DOHH2 (cell line): ENCODE data around the gene MT1H.
"Not testable (repeated sequence)": the region's sequence is repeated elsewhere in the genome, so short reads cannot be mapped to it uniquely, and the experiment has no call there.

Experiments used
- H3F3A ChIP-seq: fragments of 200-600 bp; sonication (generic), shearing (Covaris generic); 2 replicates; pipeline ENCODE4 v1.6.0; 2016; ENCODE audit warnings: antibody characterized with exemption, mild to moderate bottlenecking; ENCODE audit not compliant: control insufficient read depth, insufficient read depth
- H3K27ac ChIP-seq: fragments of 200-600 bp; sonication (generic); 2 replicates; pipeline ENCODE4 v1.5.1; 2014; ENCODE audit warnings: low read depth, mild to moderate bottlenecking, low read length, moderate library complexity
- H3K27me3 ChIP-seq: fragments of 200-600 bp; sonication (generic); 2 replicates; pipeline ENCODE4 v1.6.1; 2014; ENCODE audit warnings: mild to moderate bottlenecking, low read length, mixed read lengths; ENCODE audit not compliant: control insufficient read depth
- H3K36me3 ChIP-seq: fragments of 200-600 bp; sonication (generic); 2 replicates; pipeline ENCODE4 v1.6.1; 2014; ENCODE audit warnings: mild to moderate bottlenecking, low read length, moderate library complexity, mixed read lengths; ENCODE audit not compliant: control insufficient read depth
- H3K4me1 ChIP-seq: fragments of 200-600 bp; sonication (generic); 2 replicates; pipeline ENCODE4 v1.6.1; 2014; ENCODE audit warnings: mild to moderate bottlenecking, low read length, mixed read lengths; ENCODE audit not compliant: control insufficient read depth
- H3K4me2 ChIP-seq: fragments of 200-600 bp; sonication (generic); 2 replicates; pipeline ENCODE4 v1.6.0; 2014; ENCODE audit warnings: mild to moderate bottlenecking, low read length, moderate library complexity
- H3K4me3 ChIP-seq: fragments of 200-600 bp; sonication (generic); 2 replicates; pipeline ENCODE4 v1.5.1; 2014; ENCODE audit warnings: mild to moderate bottlenecking, low read length, mixed read lengths
- H3K79me2 ChIP-seq: fragments of 200-600 bp; sonication (generic); 2 replicates; pipeline ENCODE4 v1.6.1; 2014; ENCODE audit warnings: mild to moderate bottlenecking, low read length, mixed read lengths; ENCODE audit not compliant: control insufficient read depth
- H3K9me2 ChIP-seq: fragments of 200-600 bp; sonication (generic); replicated peaks from 2 replicates; pipeline ENCODE4 v1.6.1; 2014; ENCODE audit warnings: mild to moderate bottlenecking, low read length, mixed read lengths; ENCODE audit not compliant: control insufficient read depth
- H3K9me3 ChIP-seq: fragments of 200-600 bp; sonication (generic); 2 replicates; pipeline ENCODE4 v1.6.1; 2014; ENCODE audit warnings: antibody characterized with exemption, low read length, mixed read lengths; ENCODE audit not compliant: control insufficient read depth, insufficient read depth
- H4K20me1 ChIP-seq: fragments of 200-600 bp; sonication (generic); 2 replicates; pipeline ENCODE4 v1.6.0; 2014; ENCODE audit warnings: low read depth, mild to moderate bottlenecking, antibody characterized with exemption, low read length, moderate library complexity; ENCODE audit not compliant: control insufficient read depth, insufficient read depth
- EZH2phosphoT487 ChIP-seq: fragments of 200-600 bp; sonication (generic); IDR thresholded peaks from 2 replicates; pipeline ENCODE4 v1.6.1; 2017; ENCODE audit warnings: borderline replicate concordance, mild to moderate bottlenecking, antibody characterized with exemption, low read length, moderate library complexity, mixed read lengths
- TF ChIP-seq, protein P1 (sequence below): fragments of 200-600 bp; sonication (generic); IDR thresholded peaks from one replicate; pipeline ENCODE4 v1.5.1; 2014; ENCODE audit warnings: antibody characterized with exemption, mild to moderate bottlenecking, low read depth, low read length; ENCODE audit not compliant: poor library complexity, severe bottlenecking

The MT1H gene

DNA sequence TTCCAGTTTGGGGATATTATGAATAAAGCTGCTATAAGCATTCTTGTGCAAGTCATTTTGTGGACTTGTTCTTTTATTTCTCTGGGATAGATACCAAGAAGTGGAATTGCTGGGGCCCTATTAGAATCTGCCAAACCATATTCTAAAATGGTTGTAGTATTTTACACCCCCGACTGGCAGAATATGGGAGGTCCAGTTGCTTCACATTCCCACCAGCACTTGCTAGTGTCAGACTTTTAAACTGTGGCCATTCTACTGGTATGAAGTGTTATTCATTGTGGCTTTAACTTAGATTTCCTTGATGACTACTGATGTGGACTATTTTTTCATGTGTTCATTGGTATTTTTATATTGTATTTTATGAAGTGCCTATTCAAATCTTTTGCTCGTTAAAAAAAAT is 42.2 kb downstream of the MT1H start:
- peaks cover 6% of the 10 kb centered on the region; the same call in 1 of the 2 replicates for H3K4me1 ChIP-seq
- H3K9me3 ChIP-seq, result no peaks in the 10 kb centered on the region
- no peaks in the 10 kb centered on the region for H4K20me1 ChIP-seq
- no peak overlapping the region for H3K27ac ChIP-seq
- no peaks in the 10 kb centered on the region for H3F3A ChIP-seq
- no peak overlapping the region for H3K4me2 ChIP-seq
- H3K27me3 ChIP-seq, result peaks cover 11% of the 10 kb centered on the region; the same call in 1 of the 2 replicates
- H3K4me3 ChIP-seq, result no peak overlapping the region
- H3K9me2 ChIP-seq, result no peaks in the 10 kb centered on the region
- TF ChIP-seq, protein P1, sequence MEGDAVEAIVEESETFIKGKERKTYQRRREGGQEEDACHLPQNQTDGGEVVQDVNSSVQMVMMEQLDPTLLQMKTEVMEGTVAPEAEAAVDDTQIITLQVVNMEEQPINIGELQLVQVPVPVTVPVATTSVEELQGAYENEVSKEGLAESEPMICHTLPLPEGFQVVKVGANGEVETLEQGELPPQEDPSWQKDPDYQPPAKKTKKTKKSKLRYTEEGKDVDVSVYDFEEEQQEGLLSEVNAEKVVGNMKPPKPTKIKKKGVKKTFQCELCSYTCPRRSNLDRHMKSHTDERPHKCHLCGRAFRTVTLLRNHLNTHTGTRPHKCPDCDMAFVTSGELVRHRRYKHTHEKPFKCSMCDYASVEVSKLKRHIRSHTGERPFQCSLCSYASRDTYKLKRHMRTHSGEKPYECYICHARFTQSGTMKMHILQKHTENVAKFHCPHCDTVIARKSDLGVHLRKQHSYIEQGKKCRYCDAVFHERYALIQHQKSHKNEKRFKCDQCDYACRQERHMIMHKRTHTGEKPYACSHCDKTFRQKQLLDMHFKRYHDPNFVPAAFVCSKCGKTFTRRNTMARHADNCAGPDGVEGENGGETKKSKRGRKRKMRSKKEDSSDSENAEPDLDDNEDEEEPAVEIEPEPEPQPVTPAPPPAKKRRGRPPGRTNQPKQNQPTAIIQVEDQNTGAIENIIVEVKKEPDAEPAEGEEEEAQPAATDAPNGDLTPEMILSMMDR, result no peak
- no peak for TF ChIP-seq EZH2phosphoT487
- H3K36me3 ChIP-seq, result no peaks in the 10 kb centered on the region
- no peaks in the 10 kb centered on the region for H3K79me2 ChIP-seq

DNA sequence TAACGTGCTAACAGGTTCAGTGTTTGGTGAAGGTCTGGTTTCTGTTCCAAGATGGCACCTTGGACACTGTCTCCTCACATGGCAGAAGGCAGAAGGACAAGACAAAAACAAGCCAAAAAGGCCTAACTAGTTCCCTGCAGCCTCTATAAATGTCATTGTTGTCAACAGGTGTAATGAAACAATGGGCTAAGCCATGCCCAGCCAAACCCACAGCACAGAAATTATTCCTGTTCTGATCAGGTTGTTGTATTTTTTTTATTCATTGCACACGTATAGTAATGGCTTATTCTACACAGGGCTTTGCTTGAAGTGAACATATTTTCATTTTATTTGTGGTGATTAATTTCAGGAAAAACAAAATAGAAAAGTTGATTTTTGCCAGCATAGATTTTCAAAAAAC is 44.2 kb downstream of the MT1H start:
- H3K36me3 ChIP-seq, result no peaks in the 10 kb centered on the region
- TF ChIP-seq, protein P1, result no peak
- no peak for TF ChIP-seq EZH2phosphoT487

DNA sequence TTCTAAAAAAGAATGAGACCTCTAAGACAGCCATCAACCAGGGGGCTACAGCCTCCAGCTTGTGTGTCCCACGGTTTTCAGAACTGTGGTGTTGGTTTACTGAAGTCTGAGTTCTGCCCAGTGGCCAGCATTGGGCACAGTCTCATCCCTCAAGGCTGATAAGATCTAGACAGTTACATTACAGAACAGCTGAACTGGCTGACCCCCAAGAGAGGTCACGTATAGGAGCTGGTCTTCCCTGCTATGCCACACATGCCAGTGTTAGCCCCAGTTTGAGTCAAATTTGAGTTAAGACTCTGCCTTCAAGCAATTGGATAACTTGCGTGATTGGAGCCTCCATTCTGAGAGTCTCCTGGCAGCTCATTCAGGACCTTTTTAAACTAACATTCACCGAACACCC is 45.5 kb downstream of the MT1H start:
- Histone ChIP-seq H4K20me1 (no peaks in the 10 kb centered on the region), H3F3A (no peaks in the 10 kb centered on the region), H3K79me2 (no peaks in the 10 kb centered on the region), H3K27me3 (peaks cover 21% of the 10 kb centered on the region), H3K4me3 (no peak overlapping the region), H3K9me2 (no peaks in the 10 kb centered on the region), H3K9me3 (no peaks in the 10 kb centered on the region), H3K4me1 (no peaks in the 10 kb centered on the region), H3K27ac (no peak overlapping the region), H3K4me2 (no peak overlapping the region), H3K36me3 (no peaks in the 10 kb centered on the region)
- TF ChIP-seq, protein P1, result no peak
- no peak for TF ChIP-seq EZH2phosphoT487

More for the DNA sequence above, 44.2 kb downstream of the MT1H start:
- no peaks in the 10 kb centered on the region for H3K79me2 ChIP-seq
- no peaks in the 10 kb centered on the region for H4K20me1 ChIP-seq
- no peak overlapping the region for H3K4me2 ChIP-seq
- H3K9me2 ChIP-seq, result no peaks in the 10 kb centered on the region
- H3K4me3 ChIP-seq, result no peak overlapping the region
- no peak overlapping the region for H3K27ac ChIP-seq
- H3K4me1 ChIP-seq, result peaks cover under 1% of the 10 kb centered on the region; the same call in 1 of the 2 replicates
- H3K27me3 ChIP-seq, result peaks cover 14% of the 10 kb centered on the region; the same call in 1 of the 2 replicates
- no peaks in the 10 kb centered on the region for H3F3A ChIP-seq
- H3K9me3 ChIP-seq, result no peaks in the 10 kb centered on the region

DNA sequence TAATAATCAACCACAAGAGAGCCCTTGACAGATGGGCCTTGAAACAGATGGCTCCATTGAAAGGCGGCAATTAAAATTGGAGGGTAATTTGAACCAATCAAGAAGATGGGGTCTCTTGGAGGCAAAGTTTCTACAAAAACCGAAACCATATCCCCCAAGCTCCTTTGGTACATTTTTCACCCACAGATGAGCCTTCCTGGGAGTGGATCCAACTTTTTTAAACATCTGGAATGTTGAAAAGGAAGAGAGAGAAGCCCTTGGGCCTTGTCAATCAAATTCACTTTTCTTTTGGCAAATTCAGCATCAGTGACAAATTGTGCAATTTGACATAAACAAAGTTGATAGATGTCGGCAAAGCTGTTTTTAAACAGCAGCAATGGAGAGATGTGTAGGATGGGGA is 47.1 kb downstream of the MT1H start:
- Histone ChIP-seq H3K4me3 (no peak overlapping the region), H4K20me1 (no peaks in the 10 kb centered on the region)
- TF ChIP-seq EZH2phosphoT487, result no peak
- TF ChIP-seq, protein P1, result no peak

DNA sequence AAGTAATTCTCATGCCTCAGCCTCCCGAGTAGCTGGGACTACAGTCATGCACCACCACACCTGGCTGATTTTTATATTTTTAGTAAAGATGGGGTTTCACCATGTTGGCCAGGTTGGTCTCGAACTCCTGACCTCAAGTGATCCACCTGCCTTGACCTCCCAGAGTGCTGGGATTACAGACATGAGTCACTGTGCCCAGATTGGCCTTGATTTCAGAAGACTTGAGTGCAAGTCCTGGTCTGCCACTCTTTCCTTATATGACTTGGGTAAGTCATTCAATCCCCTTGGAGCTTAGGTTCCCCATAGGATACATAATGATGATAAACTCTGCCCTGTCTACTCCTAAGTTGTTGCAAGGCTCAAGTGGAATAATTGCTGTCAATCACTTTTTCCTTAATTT is 47.9 kb downstream of the MT1H start:
- not testable (repeated sequence) for H3K36me3 ChIP-seq, H3K27ac ChIP-seq, H3K4me1 ChIP-seq, H3K4me2 ChIP-seq, H3F3A ChIP-seq, H3K9me3 ChIP-seq, H3K79me2 ChIP-seq, H3K9me2 ChIP-seq, H4K20me1 ChIP-seq, H3K4me3 ChIP-seq
- peaks cover 18% of the 10 kb centered on the region for H3K27me3 ChIP-seq

More for the DNA sequence above, 47.1 kb downstream of the MT1H start:
- Histone ChIP-seq H3K36me3 (no peaks in the 10 kb centered on the region), H3K79me2 (no peaks in the 10 kb centered on the region), H3K27me3 (peaks cover 15% of the 10 kb centered on the region), H3F3A (no peaks in the 10 kb centered on the region), H3K4me2 (no peak overlapping the region), H3K9me2 (no peaks in the 10 kb centered on the region), H3K9me3 (no peaks in the 10 kb centered on the region), H3K4me1 (no peaks in the 10 kb centered on the region), H3K27ac (no peak overlapping the region)
